GM12878 (cell line): ENCODE data around the gene CORO1C.

Source experiments
- TF ChIP-seq, protein P1 (sequence below), 3 experiments: IDR thresholded peaks in 2 of 3; conservative IDR thresholded peaks in 1 of 3; 2 replicates each; pipeline ENCODE4 v1.5.1; 2011; ENCODE audit warnings: low read depth in 3 of 3, low read length in 3 of 3, mild to moderate bottlenecking in 3 of 3, control low read depth in 2 of 3, moderate library complexity in 2 of 3, inconsistent platforms in 1 of 3, mixed read lengths in 1 of 3; ENCODE audit not compliant: control insufficient read depth in 2 of 3, insufficient read depth in 1 of 3; ENCODE audit errors: extremely low read depth in 1 of 3
- TF ChIP-seq, protein P2 (sequence below): fragments of 450-650 bp; IDR thresholded peaks from 2 replicates; pipeline ENCODE4 v1.6.1; 2018; ENCODE audit warnings: mild to moderate bottlenecking, low read depth, moderate library complexity; ENCODE audit not compliant: partially characterized antibody

GRCh38 chr12:108667349-108667748 is 64.0 kb downstream of the CORO1C start:
- TF ChIP-seq, protein P1, sequence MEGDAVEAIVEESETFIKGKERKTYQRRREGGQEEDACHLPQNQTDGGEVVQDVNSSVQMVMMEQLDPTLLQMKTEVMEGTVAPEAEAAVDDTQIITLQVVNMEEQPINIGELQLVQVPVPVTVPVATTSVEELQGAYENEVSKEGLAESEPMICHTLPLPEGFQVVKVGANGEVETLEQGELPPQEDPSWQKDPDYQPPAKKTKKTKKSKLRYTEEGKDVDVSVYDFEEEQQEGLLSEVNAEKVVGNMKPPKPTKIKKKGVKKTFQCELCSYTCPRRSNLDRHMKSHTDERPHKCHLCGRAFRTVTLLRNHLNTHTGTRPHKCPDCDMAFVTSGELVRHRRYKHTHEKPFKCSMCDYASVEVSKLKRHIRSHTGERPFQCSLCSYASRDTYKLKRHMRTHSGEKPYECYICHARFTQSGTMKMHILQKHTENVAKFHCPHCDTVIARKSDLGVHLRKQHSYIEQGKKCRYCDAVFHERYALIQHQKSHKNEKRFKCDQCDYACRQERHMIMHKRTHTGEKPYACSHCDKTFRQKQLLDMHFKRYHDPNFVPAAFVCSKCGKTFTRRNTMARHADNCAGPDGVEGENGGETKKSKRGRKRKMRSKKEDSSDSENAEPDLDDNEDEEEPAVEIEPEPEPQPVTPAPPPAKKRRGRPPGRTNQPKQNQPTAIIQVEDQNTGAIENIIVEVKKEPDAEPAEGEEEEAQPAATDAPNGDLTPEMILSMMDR (IDR thresholded peaks at IDR 0.05 in 2 of 3, conservative IDR thresholded peaks at IDR 0.05 in 1 of 3; ENCODE audit: control insufficient read depth in 2 of 3, extremely low read depth in 1 of 3, insufficient read depth in 1 of 3, low read depth in 3 of 3, low read length in 3 of 3) = no peak
- TF ChIP-seq, protein P2, sequence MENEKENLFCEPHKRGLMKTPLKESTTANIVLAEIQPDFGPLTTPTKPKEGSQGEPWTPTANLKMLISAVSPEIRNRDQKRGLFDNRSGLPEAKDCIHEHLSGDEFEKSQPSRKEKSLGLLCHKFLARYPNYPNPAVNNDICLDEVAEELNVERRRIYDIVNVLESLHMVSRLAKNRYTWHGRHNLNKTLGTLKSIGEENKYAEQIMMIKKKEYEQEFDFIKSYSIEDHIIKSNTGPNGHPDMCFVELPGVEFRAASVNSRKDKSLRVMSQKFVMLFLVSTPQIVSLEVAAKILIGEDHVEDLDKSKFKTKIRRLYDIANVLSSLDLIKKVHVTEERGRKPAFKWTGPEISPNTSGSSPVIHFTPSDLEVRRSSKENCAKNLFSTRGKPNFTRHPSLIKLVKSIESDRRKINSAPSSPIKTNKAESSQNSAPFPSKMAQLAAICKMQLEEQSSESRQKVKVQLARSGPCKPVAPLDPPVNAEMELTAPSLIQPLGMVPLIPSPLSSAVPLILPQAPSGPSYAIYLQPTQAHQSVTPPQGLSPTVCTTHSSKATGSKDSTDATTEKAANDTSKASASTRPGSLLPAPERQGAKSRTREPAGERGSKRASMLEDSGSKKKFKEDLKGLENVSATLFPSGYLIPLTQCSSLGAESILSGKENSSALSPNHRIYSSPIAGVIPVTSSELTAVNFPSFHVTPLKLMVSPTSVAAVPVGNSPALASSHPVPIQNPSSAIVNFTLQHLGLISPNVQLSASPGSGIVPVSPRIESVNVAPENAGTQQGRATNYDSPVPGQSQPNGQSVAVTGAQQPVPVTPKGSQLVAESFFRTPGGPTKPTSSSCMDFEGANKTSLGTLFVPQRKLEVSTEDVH = no peak
